IMR-90 (cell line): ENCODE results near the gene TBC1D1. TPM values are rescaled to one million over a fixed set of nuclear protein-coding genes. Genes with fewer than 3 reads are reported as not detected.
"Not testable (repeated sequence)": the region's sequence is repeated elsewhere in the genome, so short reads cannot be mapped to it uniquely, and the experiment has no call there.

ENCODE experiments used
- ATAC-seq: fragments of 200-7000 bp; cut with Tn5 transposase; 2 replicates; pipeline ENCODE4 v1.9.1; 2020; ENCODE audit warnings: low read depth, mild to moderate bottlenecking, moderate library complexity
- BruUV-seq: library from RNA; stranded (reverse); fragments of 400-500 nt; replicated peaks from 2 replicates; lab custom pipeline; 2021; lab: Mats Ljungman, UMichigan
- CTCF ChIA-PET: fragments of 300-600 bp; formaldehyde crosslinking; extraction: SDS; loops from one replicate; lab custom pipeline; 2021; ENCODE audit warnings: antibody characterized with exemption; lab: Yijun Ruan, JAX
- POLR2A ChIA-PET: fragments of 300-600 bp; sonication (Branson Sonifier 250); formaldehyde crosslinking; loops from one replicate; lab custom pipeline; 2022; ENCODE audit warnings: antibody characterized with exemption; ENCODE audit not compliant: unreplicated experiment; lab: Charles Lee
- DNase-seq: peaks from one replicate; pipeline ENCODE4 v3.0.0; 2013
- H2AFZ ChIP-seq: replicated peaks from 2 replicates; pipeline ENCODE3; 2013; ENCODE audit warnings: low read length, mild to moderate bottlenecking; ENCODE audit not compliant: poor library complexity
- H2AK5ac ChIP-seq: 2 replicates; pipeline ENCODE4 v1.6.1; 2013; ENCODE audit warnings: low read depth, low read length, inconsistent platforms
- H2AK9ac ChIP-seq: replicated peaks from 2 replicates; pipeline ENCODE3; 2013; ENCODE audit warnings: mild to moderate bottlenecking, low read depth, low read length, moderate library complexity; ENCODE audit not compliant: poor library complexity
- H2BK120ac ChIP-seq: 2 replicates; pipeline ENCODE4 v1.6.1; 2013; ENCODE audit warnings: low read depth, low read length, inconsistent platforms
- H2BK15ac ChIP-seq: 3 replicates; pipeline ENCODE4 v1.6.1; 2013; ENCODE audit warnings: low read depth, low read length, inconsistent platforms
- H2BK20ac ChIP-seq: 2 replicates; pipeline ENCODE4 v1.6.1; 2013; ENCODE audit warnings: low read depth, mild to moderate bottlenecking, inconsistent platforms, low read length, moderate library complexity
- H2BK5ac ChIP-seq: 2 replicates; pipeline ENCODE4 v1.6.1; 2013; ENCODE audit warnings: mild to moderate bottlenecking, low read depth, low read length, inconsistent platforms; ENCODE audit not compliant: poor library complexity, severe bottlenecking
- H3K14ac ChIP-seq: replicated peaks from 2 replicates; pipeline ENCODE4 v1.6.1; 2013; ENCODE audit warnings: low read depth, low read length, inconsistent platforms
- H3K18ac ChIP-seq: 2 replicates; pipeline ENCODE4 v1.6.1; 2013; ENCODE audit warnings: low read depth, low read length, control low read depth
- H3K23ac ChIP-seq: 2 replicates; pipeline ENCODE4 v1.6.1; 2013; ENCODE audit warnings: low read depth, low read length, inconsistent platforms
- H3K27ac ChIP-seq: 2 replicates; pipeline ENCODE4 v1.5.1; 2013; ENCODE audit warnings: mild to moderate bottlenecking, control low read depth, low read length; ENCODE audit not compliant: insufficient read depth
- H3K27me3 ChIP-seq: 2 replicates; pipeline ENCODE4 v1.6.1; 2013; ENCODE audit warnings: low read length; ENCODE audit not compliant: control insufficient read depth, insufficient read depth
- H3K36me3 ChIP-seq: 2 replicates; pipeline ENCODE4 v1.6.1; 2013; ENCODE audit warnings: low read length, mixed read lengths; ENCODE audit not compliant: control insufficient read depth, insufficient read depth
- H3K4ac ChIP-seq: 2 replicates; pipeline ENCODE4 v1.6.1; 2013; ENCODE audit warnings: low read depth, low read length, inconsistent platforms
- H3K4me1 ChIP-seq: 2 replicates; pipeline ENCODE4 v1.6.1; 2013; ENCODE audit warnings: low read length, mixed read lengths; ENCODE audit not compliant: control insufficient read depth, insufficient read depth
- H3K4me2 ChIP-seq: 2 replicates; pipeline ENCODE4 v1.6.1; 2013; ENCODE audit warnings: low read depth, mild to moderate bottlenecking, control low read depth, low read length, moderate library complexity
- H3K4me3 ChIP-seq: 2 replicates; pipeline ENCODE4 v1.5.1; 2013; ENCODE audit warnings: low read depth, mild to moderate bottlenecking, control low read depth, low read length, moderate library complexity; ENCODE audit not compliant: insufficient read depth
- H3K56ac ChIP-seq: 2 replicates; pipeline ENCODE4 v1.6.1; 2013; ENCODE audit warnings: low read length, inconsistent platforms; ENCODE audit not compliant: insufficient read depth; ENCODE audit errors: extremely low read depth
- H3K79me1 ChIP-seq, 2 experiments: 2 replicates each; pipeline ENCODE4 v1.6.1; 2013; ENCODE audit warnings: low read length in 2 of 2, inconsistent platforms in 1 of 2, low read depth in 1 of 2
- H3K9ac ChIP-seq: 2 replicates; pipeline ENCODE4 v1.6.1; 2013; ENCODE audit warnings: low read depth, low read length, control low read depth
- H3K9me1 ChIP-seq: 2 replicates; pipeline ENCODE4 v1.6.1; 2013; ENCODE audit warnings: low read length, inconsistent platforms; ENCODE audit not compliant: insufficient read depth
- H3K9me3 ChIP-seq: 2 replicates; pipeline ENCODE4 v1.6.1; 2013; ENCODE audit warnings: low read length; ENCODE audit not compliant: control insufficient read depth, insufficient read depth
- H4K20me1 ChIP-seq: 2 replicates; pipeline ENCODE4 v1.6.1; 2013; ENCODE audit warnings: low read length, inconsistent platforms; ENCODE audit not compliant: insufficient read depth
- H4K5ac ChIP-seq: 2 replicates; pipeline ENCODE4 v1.6.1; 2013; ENCODE audit warnings: mild to moderate bottlenecking, low read depth, low read length, control low read depth
- H4K8ac ChIP-seq, 2 experiments: 2 replicates each; pipeline ENCODE4 v1.6.1; 2013; ENCODE audit warnings: low read depth in 2 of 2, low read length in 2 of 2, control low read depth in 1 of 2, inconsistent platforms in 1 of 2
- H4K91ac ChIP-seq: 2 replicates; pipeline ENCODE4 v1.6.1; 2013; ENCODE audit warnings: low read depth, low read length, inconsistent platforms; ENCODE audit not compliant: insufficient read depth
- WGBS, 2 experiments: methylation state at CpG; one replicate each; pipeline versions ENCODE4 v1.1.5 to v1.1.7; 2013; ENCODE audit warnings: missing lambda C conversion rate in 2 of 2; ENCODE audit not compliant: insufficient read length in 1 of 2; ENCODE audit errors: extremely low coverage in 2 of 2; 5-methylcytosine and 5-hydroxymethylcytosine counted together
- dilution Hi-C: fragments of 300-500 bp; cut with HindIII; formaldehyde crosslinking; loops from one replicate; pipeline ENCODE4 v1.14.3; 2018; ENCODE audit warnings: low sequenced_read_pairs; ENCODE audit not compliant: unreplicated experiment
- in situ Hi-C: fragments of 300-500 bp; cut with MboI; formaldehyde crosslinking; loops from 3 replicates; pipeline ENCODE4 v1.14.3; 2019; ENCODE audit warnings: low sequenced_read_pairs, inconsistent platforms, mixed read lengths
- intact Hi-C: fragments of 100-400 bp; cut with micrococcal nuclease; formaldehyde crosslinking; loops from 2 replicates; pipeline ENCODE4 v1.10.0; 2022
- polyA plus RNA-seq, 3 experiments: library from polyadenylated mRNA; depleted of rRNA; stranded (reverse); fragments of >200 nt; gene quantifications; 2 replicates each; pipeline ENCODE4 v1.2.3, GENCODE V29; 2012; ENCODE audit warnings: low replicate concordance in 1 of 3
- total RNA-seq: library from RNA; depleted of rRNA; stranded (reverse); fragments of >200 nt; gene quantifications from 2 replicates; pipeline ENCODE4 v1.2.3, GENCODE V29; 2012

TBC1D1 gene
- total and polyA plus RNA-seq, 2 of the 4 experiments (the other 2 are of a cell fraction): 42.4 to 104 TPM

- H3K27ac ChIP-seq, H2AK9ac ChIP-seq, H2BK120ac ChIP-seq, DNase-seq, H3K4me2 ChIP-seq, H2BK5ac ChIP-seq, in situ Hi-C loops, H4K5ac ChIP-seq, H3K56ac ChIP-seq, H3K4ac ChIP-seq, H3K27me3 ChIP-seq, H3K9ac ChIP-seq, H3K14ac ChIP-seq, dilution Hi-C loops, H3K4me1 ChIP-seq, H3K9me1 ChIP-seq, H4K91ac ChIP-seq, BruUV-seq, H3K18ac ChIP-seq, H2AK5ac ChIP-seq, POLR2A ChIA-PET, H2BK20ac ChIP-seq, H2BK15ac ChIP-seq, H4K8ac ChIP-seq, ATAC-seq, H4K20me1 ChIP-seq, H3K23ac ChIP-seq, H2AFZ ChIP-seq, H3K36me3 ChIP-seq, H3K9me3 ChIP-seq, intact Hi-C loops, H3K4me3 ChIP-seq: not testable (repeated sequence)
- no CpG with 5 or more reads among the region's 13 CpGs for whole genome bisulfite sequencing, 2 experiments
- H3K79me1 ChIP-seq: peaks cover 6 to 22% of the 10 kb centered on the region in 2 experiments; a peak in 2 of 4 replicates
- CTCF ChIA-PET: interaction anchor here (1.1 kb wide), 1 partner anchor 15 kb away, joined by 3 read pairs; the partner anchor contains the start of gene PTTG2
Measured at GRCh38 chr4:37975321-37975822, 84.5 kb downstream of the TBC1D1 start.
